A549 treated with AZD9567 at 1 μM for 4 hours (cell line): ENCODE results near the gene GUCA2A. TPM values are rescaled to one million over a fixed set of nuclear protein-coding genes. Genes with fewer than 3 reads are reported as not detected.

ENCODE experiments used
- total RNA-seq: library from RNA; stranded (reverse); fragments of 200-300 nt; extraction: Qiagen RNA extraction; gene quantifications from 5 replicates; pipeline ENCODE4 v1.2.3, GENCODE V29; 2022; ENCODE audit not compliant: insufficient read depth

The GUCA2A gene, protein sequence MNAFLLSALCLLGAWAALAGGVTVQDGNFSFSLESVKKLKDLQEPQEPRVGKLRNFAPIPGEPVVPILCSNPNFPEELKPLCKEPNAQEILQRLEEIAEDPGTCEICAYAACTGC
- total RNA-seq = not detected in 5 replicates

GRCh38 chr1:42164551-42165420 is at the start of gene GUCA2A:
Gene GUCA2A (minus strand): TSS chr1:42164745. CDS start chr1:42164712, 33 bp downstream.

GRCh38 chr1:42152907-42153600 is 11.5 kb downstream of the GUCA2A start, which contains the start of gene GUCA2B:
Gene GUCA2B (plus strand): TSS chr1:42153410. CDS start chr1:42153451, 41 bp downstream.

Other genes starting within 250 kb of the GUCA2A start
- 2.0 to 4.0 TPM (median 2.4 TPM) in 5 replicates for gene HIVEP3, start 245.8 kb downstream of the GUCA2A start, total RNA-seq
- gene GUCA2B, start 11.3 kb downstream of the GUCA2A start, total RNA-seq = 0.16 TPM in 2 of 5 replicates, not detected in the others
- gene FOXJ3, start 170.5 kb upstream of the GUCA2A start, total RNA-seq = 16.7 to 20.7 TPM (median 17.8 TPM) in 5 replicates
- 0.49 to 1.4 TPM (median 1.1 TPM) in 5 replicates for gene RIMKLA, start 216.0 kb upstream of the GUCA2A start, total RNA-seq